Measurements from ENCODE around the gene SLAIN1.

The SLAIN1 gene

GRCh38 chr13:77716692-77717091 lies 19.2 kb downstream of the SLAIN1 start:
- Histone ChIP-seq H3K36me3 (ENCODE audit: insufficient read depth, insufficient read length, low read length) (no peaks in the 10 kb centered on the region), H3K9ac (ENCODE audit: insufficient read length, low read depth) (no peak overlapping the region), H3K27me3 (ENCODE audit: insufficient read depth, insufficient read length) (no peaks in the 10 kb centered on the region), H3K4me3 (ENCODE audit: insufficient read length, low read depth) (no peak overlapping the region), H3K9me3 (ENCODE audit: insufficient read depth, low read length) (no peaks in the 10 kb centered on the region), H3K4me1 (ENCODE audit: insufficient read depth, insufficient read length) (no peaks in the 10 kb centered on the region)
- TF ChIP-seq ZNF274 (IDR thresholded peaks at IDR 0.05; ENCODE audit: low read depth, low read length) = no peak
- TF ChIP-seq YY1 (IDR thresholded peaks at IDR 0.05; ENCODE audit: insufficient read depth, insufficient read length) = no peak
- no peak for DNase-seq (ENCODE audit: low read depth, low spot score)

- DNase-seq (ENCODE audit: low read depth, low spot score) = no peak
- no peaks in the 10 kb centered on the region for H3K36me3 ChIP-seq (ENCODE audit: insufficient read depth, insufficient read length, low read length)
- H3K9ac ChIP-seq (ENCODE audit: insufficient read length, low read depth) = no peak overlapping the region
- H3K4me1 ChIP-seq (ENCODE audit: insufficient read depth, insufficient read length) = no peaks in the 10 kb centered on the region
- no peaks in the 10 kb centered on the region for H3K27me3 ChIP-seq (ENCODE audit: insufficient read depth, insufficient read length)
- no peak overlapping the region for H3K4me3 ChIP-seq (ENCODE audit: insufficient read length, low read depth)
- no peak for TF ChIP-seq ZNF274 (IDR thresholded peaks at IDR 0.05; ENCODE audit: low read depth, low read length)
- TF ChIP-seq SUZ12 (IDR thresholded peaks at IDR 0.05; ENCODE audit: extremely low read depth, insufficient read depth, insufficient read length) = no peak
- no peak for TF ChIP-seq YY1 (IDR thresholded peaks at IDR 0.05; ENCODE audit: insufficient read depth, insufficient read length)
- no peaks in the 10 kb centered on the region for H3K9me3 ChIP-seq (ENCODE audit: insufficient read depth, low read length)
Measured at GRCh38 chr13:77717508-77717907, 20.0 kb downstream of the SLAIN1 start.

GRCh38 chr13:77719128-77719527 lies 21.6 kb downstream of the SLAIN1 start:
- no peak for TF ChIP-seq YY1 (IDR thresholded peaks at IDR 0.05; ENCODE audit: insufficient read depth, insufficient read length)
- H3K27me3 ChIP-seq (ENCODE audit: insufficient read depth, insufficient read length) = no peaks in the 10 kb centered on the region
- H3K9me3 ChIP-seq (ENCODE audit: insufficient read depth, low read length) = no peaks in the 10 kb centered on the region
- DNase-seq (ENCODE audit: low read depth, low spot score) = no peak
- H3K9ac ChIP-seq (ENCODE audit: insufficient read length, low read depth) = no peak overlapping the region
- no peaks in the 10 kb centered on the region for H3K36me3 ChIP-seq (ENCODE audit: insufficient read depth, insufficient read length, low read length)
- no peak overlapping the region for H3K4me3 ChIP-seq (ENCODE audit: insufficient read length, low read depth)
- H3K4me1 ChIP-seq (ENCODE audit: insufficient read depth, insufficient read length) = no peaks in the 10 kb centered on the region

GRCh38 chr13:77720988-77721387 lies 23.5 kb downstream of the SLAIN1 start:
- H3K27me3 ChIP-seq (ENCODE audit: insufficient read depth, insufficient read length) = no peaks in the 10 kb centered on the region
- no peak overlapping the region for H3K9ac ChIP-seq (ENCODE audit: insufficient read length, low read depth)
- no peaks in the 10 kb centered on the region for H3K9me3 ChIP-seq (ENCODE audit: insufficient read depth, low read length)
- TF ChIP-seq YY1 (IDR thresholded peaks at IDR 0.05; ENCODE audit: insufficient read depth, insufficient read length) (no peak), ZNF274 (IDR thresholded peaks at IDR 0.05; ENCODE audit: low read depth, low read length) (no peak), SUZ12 (IDR thresholded peaks at IDR 0.05; ENCODE audit: extremely low read depth, insufficient read depth, insufficient read length) (no peak)
- no peak for DNase-seq (ENCODE audit: low read depth, low spot score)
- no peak overlapping the region for H3K4me3 ChIP-seq (ENCODE audit: insufficient read length, low read depth)
- no peaks in the 10 kb centered on the region for H3K36me3 ChIP-seq (ENCODE audit: insufficient read depth, insufficient read length, low read length)
- H3K4me1 ChIP-seq (ENCODE audit: insufficient read depth, insufficient read length) = no peaks in the 10 kb centered on the region

GRCh38 chr13:77724092-77724491 lies 26.6 kb downstream of the SLAIN1 start:
- no peak overlapping the region for H3K9ac ChIP-seq (ENCODE audit: insufficient read length, low read depth)
- H3K4me3 ChIP-seq (ENCODE audit: insufficient read length, low read depth) = no peak overlapping the region
- H3K4me1 ChIP-seq (ENCODE audit: insufficient read depth, insufficient read length) = no peaks in the 10 kb centered on the region
- no peaks in the 10 kb centered on the region for H3K27me3 ChIP-seq (ENCODE audit: insufficient read depth, insufficient read length)
- no peaks in the 10 kb centered on the region for H3K9me3 ChIP-seq (ENCODE audit: insufficient read depth, low read length)
- no peak for DNase-seq (ENCODE audit: low read depth, low spot score)
- no peak for TF ChIP-seq YY1 (IDR thresholded peaks at IDR 0.05; ENCODE audit: insufficient read depth, insufficient read length)
- no peak for TF ChIP-seq SUZ12 (IDR thresholded peaks at IDR 0.05; ENCODE audit: extremely low read depth, insufficient read depth, insufficient read length)
- TF ChIP-seq ZNF274 (IDR thresholded peaks at IDR 0.05; ENCODE audit: low read depth, low read length) = no peak
- no peaks in the 10 kb centered on the region for H3K36me3 ChIP-seq (ENCODE audit: insufficient read depth, insufficient read length, low read length)

GRCh38 chr13:77725071-77725470 lies 27.6 kb downstream of the SLAIN1 start:
- H3K36me3 ChIP-seq (ENCODE audit: insufficient read depth, insufficient read length, low read length) = no peaks in the 10 kb centered on the region

GRCh38 chr13:77728265-77729125 lies 31.0 kb downstream of the SLAIN1 start:
- DNase-seq (ENCODE audit: low read depth, low spot score) = no peak
- TF ChIP-seq SUZ12 (IDR thresholded peaks at IDR 0.05; ENCODE audit: extremely low read depth, insufficient read depth, insufficient read length) (no peak), ZNF274 (IDR thresholded peaks at IDR 0.05; ENCODE audit: low read depth, low read length) (no peak), YY1 (IDR thresholded peaks at IDR 0.05; ENCODE audit: insufficient read depth, insufficient read length) (no peak)
- Histone ChIP-seq H3K36me3 (ENCODE audit: insufficient read depth, insufficient read length, low read length) (no peaks in the 10 kb centered on the region), H3K27me3 (ENCODE audit: insufficient read depth, insufficient read length) (no peaks in the 10 kb centered on the region), H3K4me1 (ENCODE audit: insufficient read depth, insufficient read length) (no peaks in the 10 kb centered on the region), H3K9me3 (ENCODE audit: insufficient read depth, low read length) (no peaks in the 10 kb centered on the region), H3K9ac (ENCODE audit: insufficient read length, low read depth) (no peak overlapping the region), H3K4me3 (ENCODE audit: insufficient read length, low read depth) (no peak overlapping the region)

More at GRCh38 chr13:77725071-77725470, 27.6 kb downstream of the SLAIN1 start:
- H3K4me1 ChIP-seq (ENCODE audit: insufficient read depth, insufficient read length) = no peaks in the 10 kb centered on the region
- TF ChIP-seq YY1 (IDR thresholded peaks at IDR 0.05; ENCODE audit: insufficient read depth, insufficient read length) = no peak
- no peak for TF ChIP-seq ZNF274 (IDR thresholded peaks at IDR 0.05; ENCODE audit: low read depth, low read length)
- TF ChIP-seq SUZ12 (IDR thresholded peaks at IDR 0.05; ENCODE audit: extremely low read depth, insufficient read depth, insufficient read length) = no peak
- DNase-seq (ENCODE audit: low read depth, low spot score) = no peak
- H3K9me3 ChIP-seq (ENCODE audit: insufficient read depth, low read length) = no peaks in the 10 kb centered on the region
- H3K27me3 ChIP-seq (ENCODE audit: insufficient read depth, insufficient read length) = no peaks in the 10 kb centered on the region
- H3K4me3 ChIP-seq (ENCODE audit: insufficient read length, low read depth) = no peak overlapping the region
- no peak overlapping the region for H3K9ac ChIP-seq (ENCODE audit: insufficient read length, low read depth)
